PFSK-1 (cell line): ENCODE measurements around the gene FCRL6.

Experiments used
- FOXP2 ChIP-seq: optimal IDR thresholded peaks from 2 replicates; pipeline ENCODE3; 2011; ENCODE audit warnings: borderline replicate concordance, control low read depth, inconsistent platforms; ENCODE audit not compliant: insufficient read depth; ENCODE audit errors: extremely low read length, extremely low read depth
- POLR2AphosphoS5 ChIP-seq: IDR thresholded peaks from 2 replicates; pipeline ENCODE4 v1.6.1; 2012; ENCODE audit warnings: low read depth, mild to moderate bottlenecking, control low read depth, low read length, moderate library complexity
- REST ChIP-seq, 2 experiments: IDR thresholded peaks; 2 replicates each; pipeline versions ENCODE4 v1.6.1 to v1.8.0; 2011 to 2012; ENCODE audit warnings: low read depth in 2 of 2, low read length in 2 of 2, control low read depth in 1 of 2, inconsistent platforms in 1 of 2, mild to moderate bottlenecking in 1 of 2, moderate library complexity in 1 of 2; ENCODE audit not compliant: insufficient read depth in 1 of 2
- SIN3A ChIP-seq: IDR thresholded peaks from 2 replicates; pipeline ENCODE4 v1.6.1; 2012; ENCODE audit warnings: mild to moderate bottlenecking, low read length, moderate library complexity, borderline replicate concordance; ENCODE audit not compliant: insufficient read depth
- TAF1 ChIP-seq: IDR thresholded peaks from 2 replicates; pipeline ENCODE4 v1.6.1; 2012; ENCODE audit warnings: low read length, control low read depth, borderline replicate concordance; ENCODE audit not compliant: insufficient read depth

FCRL6 gene

GRCh38 chr1:159854116-159854692 lies 52.0 kb downstream of the FCRL6 start:
- TF ChIP-seq FOXP2, result no peak

GRCh38 chr1:159854693-159855192 lies 52.6 kb downstream of the FCRL6 start:
- no peak for TF ChIP-seq FOXP2
- no peak for TF ChIP-seq TAF1
- TF ChIP-seq SIN3A, result no peak
- no peak for TF ChIP-seq POLR2AphosphoS5
- no peak for TF ChIP-seq REST (IDR thresholded peaks at IDR 0.05; ENCODE audit: insufficient read depth in 1 of 2, low read depth in 2 of 2, low read length in 2 of 2)

GRCh38 chr1:159855709-159856108 lies 53.5 kb downstream of the FCRL6 start:
- TF ChIP-seq POLR2AphosphoS5, result no peak
- TF ChIP-seq SIN3A, result no peak
- no peak for TF ChIP-seq FOXP2
- no peak for TF ChIP-seq REST (IDR thresholded peaks at IDR 0.05; ENCODE audit: insufficient read depth in 1 of 2, low read depth in 2 of 2, low read length in 2 of 2)
- TF ChIP-seq TAF1, result no peak

- TF ChIP-seq POLR2AphosphoS5 (no peak), REST (IDR thresholded peaks at IDR 0.05; ENCODE audit: insufficient read depth in 1 of 2, low read depth in 2 of 2, low read length in 2 of 2) (no peak), TAF1 (no peak), SIN3A (no peak), FOXP2 (no peak)
Observed at GRCh38 chr1:159856576-159856975, 54.4 kb downstream of the FCRL6 start.

- TF ChIP-seq FOXP2 (no peak), REST (IDR thresholded peaks at IDR 0.05; ENCODE audit: insufficient read depth in 1 of 2, low read depth in 2 of 2, low read length in 2 of 2) (peak in 1 of 2 experiments; percentile 75; a peak in 2 of 4 replicates)
Observed at GRCh38 chr1:159857889-159858288, 55.7 kb downstream of the FCRL6 start.
